GM18868 (cell line): Measurements from ENCODE around the gene CNTN1.
"Not testable (repeated sequence)": the region's sequence is repeated elsewhere in the genome, so short reads cannot be mapped to it uniquely, and the experiment has no call there.

Experiments used
- ATAC-seq: cut with Tn5 transposase; IDR thresholded peaks from one replicate; pipeline ENCODE4 v1.9.1; 2021; ENCODE audit warnings: mild to moderate bottlenecking, moderate library complexity; ENCODE audit not compliant: unreplicated experiment

Gene CNTN1

GRCh38 chr12:40697566-40698259, 5.5 kb downstream of the CNTN1 start:
- no peak for ATAC-seq

DNA sequence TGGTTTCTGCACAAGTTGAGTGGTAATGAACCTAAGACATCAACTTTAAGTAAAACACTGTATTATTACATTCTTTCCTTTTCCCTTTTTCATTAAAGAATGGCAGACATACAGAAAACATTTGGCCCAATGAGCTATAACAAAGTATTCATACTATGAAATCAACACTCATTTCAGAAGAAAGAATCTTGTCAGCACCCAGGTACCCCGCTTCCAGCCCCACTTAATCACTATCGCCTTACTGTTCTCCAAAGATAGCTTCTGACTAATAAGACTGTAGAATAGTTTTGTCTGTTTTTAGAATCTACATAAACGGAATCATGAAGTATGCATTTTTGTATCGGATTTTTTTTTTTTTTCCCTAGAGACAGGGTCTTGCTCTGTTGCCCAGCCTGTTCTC, 9.5 kb downstream of the CNTN1 start:
- ATAC-seq, result peak; percentile 90

DNA sequence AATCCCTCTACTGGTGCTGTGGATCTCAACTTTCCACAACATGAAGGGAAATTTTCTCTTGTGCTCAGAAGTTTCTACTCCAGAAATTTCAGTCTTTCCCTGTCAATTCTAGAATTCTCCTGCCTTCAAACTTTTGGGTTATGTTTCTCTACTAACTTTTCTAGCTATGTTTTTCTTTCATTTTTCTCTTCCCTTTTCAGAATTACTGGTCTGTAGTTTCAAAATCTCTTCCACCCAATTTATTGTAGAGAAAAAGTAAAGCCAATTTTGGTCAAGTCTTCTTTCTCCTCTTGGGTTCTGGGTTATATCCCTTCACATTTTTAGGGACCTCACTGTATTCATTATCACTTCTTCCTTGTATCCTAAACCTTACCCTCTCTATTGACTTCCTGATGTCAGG, 18.9 kb downstream of the CNTN1 start:
- peak; percentile 55 for ATAC-seq

- no peak for ATAC-seq
Measured at GRCh38 chr12:40714636-40715035, 22.4 kb downstream of the CNTN1 start.

GRCh38 chr12:40716037-40716436, 23.8 kb downstream of the CNTN1 start:
- no peak for ATAC-seq

- no peak for ATAC-seq
Measured at GRCh38 chr12:40717576-40717975, 25.3 kb downstream of the CNTN1 start.

DNA sequence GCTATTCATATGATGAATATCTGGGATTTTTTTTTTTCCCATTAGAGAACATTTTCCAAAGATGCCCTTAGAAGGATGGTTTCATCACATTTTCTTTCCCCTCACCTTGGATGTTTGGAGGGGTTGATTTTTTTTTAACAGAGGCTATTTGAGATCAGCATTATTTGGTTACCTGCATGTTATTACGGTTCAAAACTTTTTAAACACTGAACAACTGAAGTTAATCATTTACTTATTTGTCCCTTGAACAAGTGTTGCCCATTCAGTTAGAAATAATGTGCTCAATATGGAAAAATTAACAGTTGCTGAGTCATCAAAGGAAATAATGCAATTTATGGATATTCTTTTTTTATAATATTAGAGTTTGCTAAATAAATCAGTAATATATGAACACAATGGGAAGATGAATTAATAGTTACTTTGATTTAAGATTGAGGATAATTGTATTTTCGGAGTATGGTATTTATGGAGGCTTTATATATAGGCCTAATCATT, 26.7 kb downstream of the CNTN1 start:
- no peak for ATAC-seq

- ATAC-seq, result no peak
Measured at GRCh38 chr12:40723001-40723400, 30.8 kb downstream of the CNTN1 start.

GRCh38 chr12:40726366-40726765, 34.1 kb downstream of the CNTN1 start:
- no peak for ATAC-seq

DNA sequence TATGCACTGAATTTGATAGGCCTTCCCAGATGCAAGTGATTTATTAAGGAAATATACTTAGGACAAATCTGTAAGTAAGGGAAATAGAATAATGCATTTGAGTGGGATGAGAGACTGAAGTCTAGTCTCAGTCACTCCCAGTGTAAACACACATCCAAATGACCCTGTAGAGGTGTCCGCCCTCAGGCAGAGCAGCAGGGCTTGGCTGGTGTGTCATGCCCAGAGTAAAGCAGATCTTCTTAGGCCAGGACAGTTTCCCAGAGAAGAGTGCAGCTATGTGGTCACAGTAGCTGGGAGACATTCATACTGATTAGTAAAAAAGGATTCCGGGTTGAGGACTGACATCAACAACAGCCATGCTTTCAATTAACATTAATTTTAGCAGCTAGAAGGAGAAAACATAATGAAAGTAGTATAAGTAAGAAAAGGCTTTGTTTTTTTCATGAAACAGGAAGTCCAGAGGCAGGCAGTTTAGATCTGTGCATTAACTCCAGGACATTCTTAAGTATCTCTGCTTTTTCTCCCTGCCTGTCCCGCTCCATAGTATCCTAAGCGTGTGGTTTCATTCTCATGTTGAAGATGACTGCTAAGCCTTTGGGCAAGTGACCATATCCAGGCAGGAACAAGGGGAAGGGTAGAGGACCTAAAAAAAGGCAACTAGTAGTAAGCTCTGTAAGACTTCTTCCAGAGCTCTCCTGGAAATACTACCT, 35.7 kb downstream of the CNTN1 start:
- ATAC-seq, result no peak

GRCh38 chr12:40730281-40730680, 38.0 kb downstream of the CNTN1 start:
- no peak for ATAC-seq

DNA sequence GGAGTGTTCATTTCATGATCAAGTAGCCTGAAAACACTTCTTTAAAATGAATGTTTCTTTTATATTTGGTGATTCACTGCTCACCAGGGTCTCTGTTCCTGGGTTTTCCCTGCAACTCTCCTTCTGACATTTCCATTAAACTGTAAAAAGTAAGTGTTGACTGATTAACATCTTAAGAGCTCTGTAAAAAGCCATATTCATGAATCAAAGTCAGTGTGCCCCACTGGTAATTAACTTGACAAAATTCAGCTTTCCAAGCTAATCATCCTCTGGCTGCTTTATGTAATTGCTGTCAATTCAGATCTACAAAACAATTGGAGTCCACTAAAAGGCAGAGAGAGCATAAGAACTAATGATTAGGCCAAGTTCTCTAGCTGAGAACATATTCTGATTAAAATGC, 41.6 kb downstream of the CNTN1 start:
- ATAC-seq, result no peak

GRCh38 chr12:40734276-40734675, 42.0 kb downstream of the CNTN1 start:
- ATAC-seq, result no peak

- ATAC-seq, result no peak
Measured at GRCh38 chr12:40735551-40736230, 43.5 kb downstream of the CNTN1 start.

GRCh38 chr12:40737416-40737815, 45.2 kb downstream of the CNTN1 start:
- not testable (repeated sequence) for ATAC-seq

- peak; percentile 74 for ATAC-seq
Measured at GRCh38 chr12:40738856-40739255, 46.6 kb downstream of the CNTN1 start.

DNA sequence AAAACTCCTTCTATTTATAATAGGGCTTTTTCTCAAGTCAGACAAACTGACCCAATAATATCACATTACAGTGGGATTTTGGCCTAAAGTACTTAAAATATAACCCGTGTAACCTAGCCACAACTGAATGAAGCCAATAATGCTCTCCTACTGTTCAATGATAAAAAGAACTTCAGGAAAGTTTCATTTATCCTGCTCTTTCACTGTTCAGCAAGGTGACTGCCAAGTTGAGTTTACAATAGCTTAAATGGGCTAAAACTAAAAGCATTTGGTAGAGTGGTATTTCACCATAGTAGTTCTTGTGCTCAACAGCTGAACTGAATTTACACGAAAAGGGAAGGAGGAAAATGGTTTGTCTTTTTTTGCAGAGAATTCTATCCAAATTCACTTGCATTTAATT, 49.8 kb downstream of the CNTN1 start:
- no peak for ATAC-seq

GRCh38 chr12:40745386-40745785, 53.1 kb downstream of the CNTN1 start:
- ATAC-seq, result no peak

- no peak for ATAC-seq
Measured at GRCh38 chr12:40749863-40750262, 57.6 kb downstream of the CNTN1 start.

DNA sequence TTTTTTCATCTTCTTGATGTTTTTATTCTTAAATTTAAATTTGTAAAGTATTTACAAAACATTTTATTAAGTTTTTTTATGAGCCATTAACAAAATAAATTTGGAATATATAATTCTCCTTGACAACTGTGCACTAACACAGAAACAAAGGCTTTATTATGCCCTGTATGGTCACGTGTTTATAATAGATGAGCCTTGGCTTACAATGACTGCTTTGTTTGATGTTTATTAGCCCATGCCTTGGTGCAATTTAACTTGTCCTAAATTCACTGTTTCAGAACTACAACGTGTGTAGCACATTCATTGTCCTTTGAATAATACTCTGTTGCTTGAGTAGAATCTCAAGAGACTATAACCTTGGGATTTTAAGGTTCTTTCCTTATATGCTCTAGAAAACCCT, 59.8 kb downstream of the CNTN1 start:
- no peak for ATAC-seq

GRCh38 chr12:40760821-40761220, 68.6 kb downstream of the CNTN1 start:
- ATAC-seq, result no peak

GRCh38 chr12:40762072-40762471, 69.8 kb downstream of the CNTN1 start:
- ATAC-seq, result no peak
